Subcutaneous adipose tissue (tissue), 4 donors: ENCODE data around the gene JAG2. TPM values are rescaled to one million over a fixed set of nuclear protein-coding genes. Genes with fewer than 3 reads are reported as not detected.

ENCODE experiments used
- CTCF ChIP-seq: fragments of 450-650 bp; IDR thresholded peaks from one replicate; pipeline ENCODE4 v1.5.1; 2016; ENCODE audit warnings: low read depth, mild to moderate bottlenecking, control low read depth, antibody characterized with exemption, moderate library complexity
- total RNA-seq, 4 donors: library from RNA; depleted of rRNA; stranded (reverse); fragments of >200 nt; gene quantifications; one replicate each; pipeline ENCODE4 v1.1.0, GENCODE V29; 2016

The JAG2 gene
- total RNA-seq, 4 donors from 2014 or later: 2.5 to 16.2 (median 4.9) TPM

GRCh38 chr14:105160776-105161175, 7.8 kb downstream of the JAG2 start:
- TF ChIP-seq CTCF: no peak

GRCh38 chr14:105159344-105159743, 9.2 kb downstream of the JAG2 start:
- TF ChIP-seq CTCF: no peak

GRCh38 chr14:105158794-105159193, 9.8 kb downstream of the JAG2 start:
- TF ChIP-seq CTCF: no peak

GRCh38 chr14:105157872-105158271, 10.7 kb downstream of the JAG2 start:
- no peak for TF ChIP-seq CTCF

GRCh38 chr14:105156414-105157375, 11.9 kb downstream of the JAG2 start:
- no peak for TF ChIP-seq CTCF

GRCh38 chr14:105155681-105156413, 12.7 kb downstream of the JAG2 start:
- TF ChIP-seq CTCF: no peak

GRCh38 chr14:105155071-105155651, 13.4 kb downstream of the JAG2 start:
- TF ChIP-seq CTCF: no peak
